Medulla oblongata (tissue), 1 donor: ENCODE results near the gene PBX2.
"Not testable (repeated sequence)": the region's sequence is repeated elsewhere in the genome, so short reads cannot be mapped to it uniquely, and the experiment has no call there.

Experiments
- DNase-seq: peaks from one replicate; pipeline ENCODE4 v3.0.0-alpha.2; 2015; ENCODE audit errors: extremely low spot score

PBX2 gene

GRCh38 chr6:32190054-32190851 lies at the start of gene PBX2:
PBX2 (minus strand) TSS chr6:32190202; CDS start chr6:32189915, 287 bp downstream.
- DNase-seq, result peak; percentile 96

GRCh38 chr6:32239462-32239861 lies 49.5 kb upstream of the PBX2 start:
- DNase-seq, result no peak

GRCh38 chr6:32234934-32235333 lies 44.9 kb upstream of the PBX2 start:
- no peak for DNase-seq

GRCh38 chr6:32226434-32226833 lies 36.4 kb upstream of the PBX2 start:
- DNase-seq, result no peak

GRCh38 chr6:32224696-32225095 lies 34.7 kb upstream of the PBX2 start:
- DNase-seq, result no peak

- no peak for DNase-seq
Observed at GRCh38 chr6:32223258-32224235, 33.5 kb upstream of the PBX2 start, which contains the start of gene NOTCH4. NOTCH4 (minus strand) TSS chr6:32224067; CDS start chr6:32223928, 139 bp downstream.

- DNase-seq, result no peak
Observed at GRCh38 chr6:32222333-32223230, 32.6 kb upstream of the PBX2 start.

GRCh38 chr6:32220021-32220420 lies 30.0 kb upstream of the PBX2 start:
- no peak for DNase-seq

GRCh38 chr6:32218167-32218566 lies 28.2 kb upstream of the PBX2 start:
- DNase-seq, result no peak

- DNase-seq, result no peak
Observed at GRCh38 chr6:32216998-32217397, 27.0 kb upstream of the PBX2 start.

- DNase-seq, result no peak
Observed at GRCh38 chr6:32216285-32216684, 26.3 kb upstream of the PBX2 start.

GRCh38 chr6:32215617-32216016 lies 25.6 kb upstream of the PBX2 start:
- no peak for DNase-seq

- DNase-seq, result no peak
Observed at GRCh38 chr6:32214126-32214525, 24.1 kb upstream of the PBX2 start.

GRCh38 chr6:32213649-32214048 lies 23.6 kb upstream of the PBX2 start:
- DNase-seq, result no peak

GRCh38 chr6:32212076-32212760 lies 22.2 kb upstream of the PBX2 start:
- no peak for DNase-seq

- DNase-seq, result not testable (repeated sequence)
Observed at GRCh38 chr6:32211432-32211831, 21.4 kb upstream of the PBX2 start.

- no peak for DNase-seq
Observed at GRCh38 chr6:32210191-32210601, 20.2 kb upstream of the PBX2 start.

- DNase-seq, result no peak
Observed at GRCh38 chr6:32208996-32209395, 19.0 kb upstream of the PBX2 start.

GRCh38 chr6:32204268-32204715 lies 14.3 kb upstream of the PBX2 start:
- no peak for DNase-seq

- DNase-seq, result no peak
Observed at GRCh38 chr6:32203426-32204267, 13.6 kb upstream of the PBX2 start.
